ENCODE measurements around the gene KLC1. TPM values are rescaled to one million over a fixed set of nuclear protein-coding genes. Genes with fewer than 3 reads are reported as not detected.
A peak's percentile ranks its signal among the peaks of the same experiment; 100 is the strongest.

The KLC1 gene
- total and polyA plus RNA-seq, 2 donors (not counting 1 experiment from before 2014, with no cell fraction given), result 102 to 243 TPM

DNA sequence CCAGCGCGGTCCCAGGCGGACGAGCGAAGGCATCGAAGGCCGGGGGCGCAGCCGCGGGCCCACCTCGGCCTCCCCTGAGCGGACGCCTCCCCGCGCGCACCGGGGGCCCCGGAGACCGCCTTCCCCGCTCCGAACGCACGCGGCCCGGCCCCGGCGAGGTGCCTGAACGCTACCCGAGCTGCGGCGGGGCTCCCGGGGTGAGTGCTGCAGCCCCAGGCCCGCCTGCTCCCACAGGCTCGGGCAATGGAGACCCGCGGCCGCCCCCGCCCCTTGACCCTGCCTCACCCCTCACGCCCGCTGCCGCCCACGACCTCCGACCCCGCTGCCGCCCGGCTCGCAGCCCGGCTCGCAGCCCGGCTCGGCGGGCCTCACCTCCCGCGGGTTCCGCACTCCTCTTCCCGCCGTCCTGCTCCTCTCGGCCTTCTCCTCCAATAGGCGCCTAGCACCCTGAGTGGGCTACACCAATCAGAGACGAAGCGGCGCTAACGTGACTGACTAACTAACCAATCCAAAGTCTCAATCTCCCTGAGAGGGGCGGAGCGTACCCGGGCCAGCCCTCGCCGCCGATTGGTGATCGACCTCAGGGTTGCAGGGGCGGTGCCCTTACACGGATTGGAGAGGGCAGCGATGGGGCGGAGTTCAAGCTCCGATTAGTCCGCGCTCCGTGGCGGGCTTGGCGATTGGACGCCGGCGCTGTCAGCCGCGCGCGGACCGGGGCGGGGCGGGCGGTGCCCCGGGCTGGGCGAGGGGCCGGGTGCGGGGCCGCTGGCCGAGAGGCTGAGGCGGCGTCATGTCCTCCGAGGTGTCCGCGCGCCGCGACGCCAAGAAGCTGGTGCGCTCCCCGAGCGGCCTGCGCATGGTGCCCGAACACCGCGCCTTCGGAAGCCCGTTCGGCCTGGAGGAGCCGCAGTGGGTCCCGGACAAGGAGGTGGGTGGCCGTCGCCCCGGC is 86.3 kb downstream of the KLC1 start, which contains the start of the genes XRCC3 and ZFYVE21:
Gene XRCC3 (minus strand): TSS at position 400 of the 949 bp plus-strand sequence. CDS start 4,364 bp downstream, outside the sequence.
Gene ZFYVE21 (plus strand): TSS at position 759 of the 949 bp plus-strand sequence. CDS start 32 bp downstream, at position 791.
- H3K4me1 Mint-ChIP-seq, result peaks cover 36% of the 10 kb centered on the region

More for the DNA sequence above, 86.3 kb downstream of the KLC1 start, which contains the start of the genes XRCC3 and ZFYVE21:
- Mint-ChIP-seq H3K4me3 (peak within 1 kb of the TSS; percentile 91), H3K9me3 (ENCODE audit: insufficient read depth) (no peaks in the 10 kb centered on the region), H3K27me3 (no peaks in the 10 kb centered on the region), H3K27ac (peak within 1 kb of the TSS; percentile 85)
- Histone ChIP-seq H3K27me3 (replicated peaks in 1 of 4; ENCODE audit: control extremely low read depth in 1 of 4, control insufficient read depth in 3 of 4, insufficient read depth in 4 of 4, low read length in 3 of 4) (no peaks in the 10 kb centered on the region), H3K79me2 (ENCODE audit: control insufficient read depth, insufficient read depth, low read length) (peaks cover 54% of the 10 kb centered on the region), H3K36me3 (replicated peaks in 1 of 2; ENCODE audit: control extremely low read depth in 1 of 2, control insufficient read depth in 1 of 2, extremely low read depth in 1 of 2, insufficient read depth in 2 of 2, low read length in 1 of 2) (no peaks in the 10 kb centered on the region), H3K9me3 (ENCODE audit: control extremely low read depth in 1 of 3, control insufficient read depth in 2 of 3, insufficient read depth in 1 of 3, low read length in 2 of 3) (no peaks in the 10 kb centered on the region), H3K4me3 (ENCODE audit: control extremely low read depth in 1 of 5, extremely low read depth in 1 of 5, insufficient read depth in 1 of 5, low read depth in 2 of 5, low read length in 4 of 5) (peak within 1 kb of the TSS; percentile 12 to 82 (median 60)), H3K9ac (ENCODE audit: low read length) (peak within 1 kb of the TSS; percentile 76), H3K4me1 (ENCODE audit: control insufficient read depth in 2 of 2, insufficient read depth in 2 of 2, low read length in 2 of 2) (peaks cover 15 to 24% of the 10 kb centered on the region in 2 donors), H4K20me1 (ENCODE audit: control insufficient read depth, insufficient read depth, low read length, poor library complexity, severe bottlenecking) (peaks cover 27% of the 10 kb centered on the region), H2AFZ (ENCODE audit: insufficient read depth, low read depth, low read length, poor library complexity, severe bottlenecking) (peak within 1 kb of the TSS; percentile 81), H3K4me2 (replicated peaks; ENCODE audit: low read depth, low read length, poor library complexity, severe bottlenecking) (peak within 1 kb of the TSS; percentile 96), H3K27ac (ENCODE audit: low read length in 2 of 2) (peak within 1 kb of the TSS in 1 of 2 donors; percentile 55)
- ChIA-PET CTCF (interaction anchor here (1.4 kb wide), 1 partner anchor 36 kb away, joined by 4 read pairs; no protein-coding TSS in a partner anchor), POLR2A (interaction anchor here (0.6 to 0.7 kb wide), 3 partner anchors 13 to 1429 kb away, joined by 3 to 4 read pairs (median 3); no protein-coding TSS in a partner anchor)
- ATAC-seq (ENCODE audit: low read depth), result peak; percentile 95
- DNase-seq, result peak; percentile 100
- no peak for TF ChIP-seq EZH2 (IDR thresholded peaks at IDR 0.05; ENCODE audit: borderline replicate concordance, insufficient read depth, low read depth, low read length, poor library complexity, severe bottlenecking)
- TF ChIP-seq, protein P1, sequence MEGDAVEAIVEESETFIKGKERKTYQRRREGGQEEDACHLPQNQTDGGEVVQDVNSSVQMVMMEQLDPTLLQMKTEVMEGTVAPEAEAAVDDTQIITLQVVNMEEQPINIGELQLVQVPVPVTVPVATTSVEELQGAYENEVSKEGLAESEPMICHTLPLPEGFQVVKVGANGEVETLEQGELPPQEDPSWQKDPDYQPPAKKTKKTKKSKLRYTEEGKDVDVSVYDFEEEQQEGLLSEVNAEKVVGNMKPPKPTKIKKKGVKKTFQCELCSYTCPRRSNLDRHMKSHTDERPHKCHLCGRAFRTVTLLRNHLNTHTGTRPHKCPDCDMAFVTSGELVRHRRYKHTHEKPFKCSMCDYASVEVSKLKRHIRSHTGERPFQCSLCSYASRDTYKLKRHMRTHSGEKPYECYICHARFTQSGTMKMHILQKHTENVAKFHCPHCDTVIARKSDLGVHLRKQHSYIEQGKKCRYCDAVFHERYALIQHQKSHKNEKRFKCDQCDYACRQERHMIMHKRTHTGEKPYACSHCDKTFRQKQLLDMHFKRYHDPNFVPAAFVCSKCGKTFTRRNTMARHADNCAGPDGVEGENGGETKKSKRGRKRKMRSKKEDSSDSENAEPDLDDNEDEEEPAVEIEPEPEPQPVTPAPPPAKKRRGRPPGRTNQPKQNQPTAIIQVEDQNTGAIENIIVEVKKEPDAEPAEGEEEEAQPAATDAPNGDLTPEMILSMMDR (IDR thresholded peaks at IDR 0.05), result no peak
- intact Hi-C loops (cut with micrococcal nuclease), result loop anchor here (1.0 to 5.0 kb wide), 6 partner anchors 24 to 1037 kb away; partner anchors contain the start of genes KLC1, PPP1R13B, SIVA1 and TRMT61A
- WGBS (ENCODE audit: insufficient coverage), result under 1% methylated on average over 121 of the region's 121 CpGs

Data from B cell (primary cell).